Activated CD8-positive, alpha-beta memory T cell treated with anti-CD3 and anti-CD28 coated beads for 1 hour (primary cell): ENCODE results near the gene RTN4RL1.
A peak's percentile ranks its signal among the peaks of the same experiment; 100 is the strongest.

Experiments used
- DNase-seq, 2 donors: peaks; one replicate each; pipeline ENCODE4 v3.0.0-alpha.2; 2020; ENCODE audit warnings: low read depth in 1 of 2; ENCODE audit errors: extremely low read depth in 1 of 2

RTN4RL1 gene

DNA sequence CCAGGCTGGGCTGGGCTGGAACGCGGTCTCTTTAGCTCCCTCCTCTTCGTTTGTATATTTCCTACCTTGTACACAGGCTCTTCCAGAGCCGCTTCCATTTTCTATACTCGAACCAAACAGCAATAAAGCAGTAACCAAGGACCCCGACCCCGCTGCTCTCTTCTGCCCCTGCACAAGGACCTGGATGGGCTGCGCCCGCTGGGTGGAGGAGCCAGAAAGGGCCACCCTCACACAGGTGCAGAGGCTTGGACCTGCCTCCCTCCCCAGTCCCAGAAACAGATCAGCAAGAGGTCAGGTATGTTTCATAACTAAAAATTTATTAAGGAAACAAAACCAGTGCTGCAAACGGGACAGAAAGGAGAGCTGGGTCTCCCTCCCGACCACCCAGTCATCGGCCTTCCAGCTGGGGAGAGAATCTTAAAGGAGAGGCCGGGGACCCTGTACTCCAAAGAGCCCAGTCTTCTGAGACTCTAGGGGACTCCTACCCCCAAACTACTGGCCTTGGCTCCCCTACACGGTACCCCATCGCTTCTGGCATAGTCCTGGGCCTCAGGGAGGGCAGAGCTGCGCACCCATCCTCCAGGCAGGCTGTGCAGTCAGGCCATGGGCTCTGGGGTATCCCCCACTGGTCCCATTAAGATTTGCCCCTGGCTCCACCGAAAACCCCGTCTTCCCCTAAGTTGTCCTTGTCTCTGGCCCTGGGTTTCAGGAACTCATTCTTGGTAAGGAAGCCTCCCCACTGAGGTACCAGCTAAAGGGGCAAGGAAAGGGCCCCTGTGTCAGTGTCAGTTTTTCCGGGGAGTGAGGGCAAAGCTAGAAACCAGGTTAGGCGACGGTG is 34.6 kb upstream of the RTN4RL1 start:
- DNase-seq, result no peak

- peak in 1 of 2 donors; percentile 51 for DNase-seq
These were observed 33.7 kb upstream of the RTN4RL1 start for GRCh38 chr17:2058586-2059546.

DNA sequence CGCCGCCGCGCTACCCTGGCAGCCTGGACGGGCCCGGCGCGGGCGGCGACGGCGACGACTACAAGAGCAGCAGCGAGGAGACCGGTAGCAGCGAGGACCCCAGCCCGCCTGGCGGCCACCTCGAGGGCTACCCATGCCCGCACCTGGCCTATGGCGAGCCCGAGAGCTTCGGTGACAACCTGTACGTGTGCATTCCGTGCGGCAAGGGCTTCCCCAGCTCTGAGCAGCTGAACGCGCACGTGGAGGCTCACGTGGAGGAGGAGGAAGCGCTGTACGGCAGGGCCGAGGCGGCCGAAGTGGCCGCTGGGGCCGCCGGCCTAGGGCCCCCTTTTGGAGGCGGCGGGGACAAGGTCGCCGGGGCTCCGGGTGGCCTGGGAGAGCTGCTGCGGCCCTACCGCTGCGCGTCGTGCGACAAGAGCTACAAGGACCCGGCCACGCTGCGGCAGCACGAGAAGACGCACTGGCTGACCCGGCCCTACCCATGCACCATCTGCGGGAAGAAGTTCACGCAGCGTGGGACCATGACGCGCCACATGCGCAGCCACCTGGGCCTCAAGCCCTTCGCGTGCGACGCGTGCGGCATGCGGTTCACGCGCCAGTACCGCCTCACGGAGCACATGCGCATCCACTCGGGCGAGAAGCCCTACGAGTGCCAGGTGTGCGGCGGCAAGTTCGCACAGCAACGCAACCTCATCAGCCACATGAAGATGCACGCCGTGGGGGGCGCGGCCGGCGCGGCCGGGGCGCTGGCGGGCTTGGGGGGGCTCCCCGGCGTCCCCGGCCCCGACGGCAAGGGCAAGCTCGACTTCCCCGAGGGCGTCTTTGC is 32.8 kb upstream of the RTN4RL1 start:
- DNase-seq, result no peak

DNA sequence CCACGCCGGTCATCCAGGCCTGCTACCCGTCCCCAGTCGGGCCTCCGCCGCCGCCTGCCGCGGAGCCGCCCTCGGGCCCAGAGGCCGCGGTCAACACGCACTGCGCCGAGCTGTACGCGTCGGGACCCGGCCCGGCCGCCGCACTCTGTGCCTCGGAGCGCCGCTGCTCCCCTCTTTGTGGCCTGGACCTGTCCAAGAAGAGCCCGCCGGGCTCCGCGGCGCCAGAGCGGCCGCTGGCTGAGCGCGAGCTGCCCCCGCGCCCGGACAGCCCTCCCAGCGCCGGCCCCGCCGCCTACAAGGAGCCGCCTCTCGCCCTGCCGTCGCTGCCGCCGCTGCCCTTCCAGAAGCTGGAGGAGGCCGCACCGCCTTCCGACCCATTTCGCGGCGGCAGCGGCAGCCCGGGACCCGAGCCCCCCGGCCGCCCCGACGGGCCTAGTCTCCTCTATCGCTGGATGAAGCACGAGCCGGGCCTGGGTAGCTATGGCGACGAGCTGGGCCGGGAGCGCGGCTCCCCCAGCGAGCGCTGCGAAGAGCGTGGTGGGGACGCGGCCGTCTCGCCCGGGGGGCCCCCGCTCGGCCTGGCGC is 32.1 kb upstream of the RTN4RL1 start:
- DNase-seq, result no peak

DNA sequence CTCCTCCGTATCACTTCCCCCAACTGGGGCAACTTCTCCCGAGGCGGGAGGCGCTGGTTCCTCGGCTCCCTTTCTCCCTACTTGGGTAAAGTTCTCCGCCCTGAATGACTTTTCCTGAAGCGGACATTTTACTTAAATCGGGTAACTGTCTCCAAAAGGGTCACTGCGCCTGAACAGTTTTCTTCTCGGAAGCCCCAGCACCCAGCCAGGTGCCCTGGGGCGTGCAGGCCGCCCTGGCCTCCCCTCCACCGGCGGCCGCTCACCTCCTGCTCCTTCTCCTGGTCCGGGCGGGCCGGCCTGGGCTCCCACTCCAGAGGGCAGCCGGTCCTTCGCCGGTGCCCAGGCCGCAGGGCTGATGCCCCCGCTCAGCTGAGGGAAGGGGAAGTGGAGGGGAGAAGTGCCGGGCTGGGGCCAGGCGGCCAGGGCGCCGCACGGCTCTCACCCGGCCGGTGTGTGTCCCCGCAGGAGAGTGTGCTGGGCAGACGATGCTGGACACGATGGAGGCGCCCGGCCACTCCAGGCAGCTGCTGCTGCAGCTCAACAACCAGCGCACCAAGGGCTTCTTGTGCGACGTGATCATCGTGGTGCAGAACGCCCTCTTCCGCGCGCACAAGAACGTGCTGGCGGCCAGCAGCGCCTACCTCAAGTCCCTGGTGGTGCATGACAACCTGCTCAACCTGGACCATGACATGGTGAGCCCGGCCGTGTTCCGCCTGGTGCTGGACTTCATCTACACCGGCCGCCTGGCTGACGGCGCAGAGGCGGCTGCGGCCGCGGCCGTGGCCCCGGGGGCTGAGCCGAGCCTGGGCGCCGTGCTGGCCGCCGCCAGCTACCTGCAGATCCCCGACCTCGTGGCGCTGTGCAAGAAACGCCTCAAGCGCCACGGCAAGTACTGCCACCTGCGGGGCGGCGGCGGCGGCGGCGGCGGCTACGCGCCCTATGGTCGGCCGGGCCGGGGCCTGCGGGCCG is 31.4 kb upstream of the RTN4RL1 start:
- no peak for DNase-seq

DNA sequence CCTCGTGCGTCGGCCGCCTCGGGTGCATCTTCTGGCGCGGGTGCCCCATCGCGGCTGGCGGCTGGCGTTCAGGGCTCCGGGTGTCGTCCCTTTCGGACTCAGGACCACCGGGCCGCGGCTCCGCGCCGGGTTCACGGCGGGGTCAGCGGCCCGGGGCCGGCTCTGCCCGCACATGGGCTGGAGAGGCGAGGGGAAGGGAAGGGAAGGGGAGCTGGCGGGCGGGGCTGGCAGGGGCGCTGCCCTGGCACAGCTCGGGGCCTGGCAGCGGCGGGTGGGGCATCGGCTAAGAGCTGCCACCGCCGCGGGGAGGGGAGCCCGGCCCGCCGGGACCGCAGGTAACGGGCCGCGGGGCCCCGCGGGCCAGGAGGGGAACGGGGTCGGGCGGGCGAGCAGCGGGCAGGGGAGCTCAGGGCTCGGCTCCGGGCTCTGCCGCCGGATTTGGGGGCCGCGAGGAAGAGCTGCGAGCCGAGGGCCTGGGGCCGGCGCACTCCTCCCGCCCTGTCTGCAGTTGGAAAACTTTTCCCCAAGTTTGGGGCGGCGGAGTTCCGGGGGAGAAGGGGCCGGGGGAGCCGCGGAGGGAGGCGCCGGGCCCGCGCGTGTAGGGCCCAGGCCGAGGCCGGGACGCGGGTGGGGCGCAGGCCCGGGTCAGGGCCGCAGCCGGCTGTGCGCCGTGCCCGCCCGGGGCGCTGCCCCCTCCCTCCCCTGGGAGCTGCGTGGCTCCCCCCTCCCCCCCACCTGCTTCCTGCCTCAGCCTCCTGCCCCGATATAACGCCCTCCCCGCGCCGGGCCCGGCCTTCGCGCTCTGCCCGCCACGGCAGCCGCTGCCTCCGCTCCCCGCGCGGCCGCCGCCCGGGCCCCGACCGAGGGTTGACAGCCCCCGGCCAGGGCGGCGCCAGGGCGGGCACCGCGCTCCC is 30.4 kb upstream of the RTN4RL1 start:
- DNase-seq, result no peak

DNA sequence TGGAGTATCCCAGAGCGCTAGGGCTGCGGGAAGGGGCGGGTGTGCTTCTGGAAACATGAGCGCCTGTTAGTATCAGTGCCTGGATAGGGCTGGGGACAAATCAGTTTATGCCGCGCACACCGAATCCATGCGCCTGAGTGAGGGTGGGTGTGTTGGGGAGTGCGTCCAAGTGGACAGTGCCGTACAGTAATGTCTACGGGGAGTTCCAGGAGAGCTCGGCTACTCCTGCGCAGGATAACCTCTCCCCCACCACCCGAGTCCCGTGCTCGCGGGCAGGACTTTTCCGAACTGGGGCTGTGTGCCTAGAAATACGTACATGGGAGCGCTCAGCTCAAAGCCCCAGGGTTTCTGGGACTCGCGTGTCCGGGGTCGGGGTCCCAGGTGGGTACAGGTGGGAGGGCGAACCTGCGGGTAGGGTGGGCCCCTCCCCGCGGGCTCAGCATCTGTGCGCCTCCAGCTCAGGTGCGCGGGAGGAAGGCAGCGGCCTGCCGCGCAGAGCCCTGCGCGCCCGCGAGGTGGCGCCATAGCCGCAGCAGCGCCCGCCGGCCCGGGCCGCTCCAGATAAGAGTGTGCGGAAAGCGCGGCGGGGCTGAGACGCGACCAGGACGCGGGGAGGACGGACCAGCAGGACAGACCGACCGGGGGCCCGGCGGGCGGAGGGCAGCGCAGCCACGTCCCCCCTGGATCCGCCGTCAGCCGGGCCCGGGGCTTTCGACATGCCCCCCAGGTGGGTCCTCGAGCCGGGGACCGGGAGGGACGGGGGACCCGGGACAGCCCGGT is 29.6 kb upstream of the RTN4RL1 start, which contains the start of gene HIC1:
Gene HIC1 (plus strand): TSS at position 592 of the 780 bp plus-strand sequence. CDS start 1,588 bp downstream, outside the sequence.
- peak in 1 of 2 donors; percentile 73 for DNase-seq

GRCh38 chr17:2054262-2054511 is 29.1 kb upstream of the RTN4RL1 start:
- no peak for DNase-seq

- peak in 1 of 2 donors; percentile 67 for DNase-seq
These were observed 28.5 kb upstream of the RTN4RL1 start for GRCh38 chr17:2053380-2054261.

DNA sequence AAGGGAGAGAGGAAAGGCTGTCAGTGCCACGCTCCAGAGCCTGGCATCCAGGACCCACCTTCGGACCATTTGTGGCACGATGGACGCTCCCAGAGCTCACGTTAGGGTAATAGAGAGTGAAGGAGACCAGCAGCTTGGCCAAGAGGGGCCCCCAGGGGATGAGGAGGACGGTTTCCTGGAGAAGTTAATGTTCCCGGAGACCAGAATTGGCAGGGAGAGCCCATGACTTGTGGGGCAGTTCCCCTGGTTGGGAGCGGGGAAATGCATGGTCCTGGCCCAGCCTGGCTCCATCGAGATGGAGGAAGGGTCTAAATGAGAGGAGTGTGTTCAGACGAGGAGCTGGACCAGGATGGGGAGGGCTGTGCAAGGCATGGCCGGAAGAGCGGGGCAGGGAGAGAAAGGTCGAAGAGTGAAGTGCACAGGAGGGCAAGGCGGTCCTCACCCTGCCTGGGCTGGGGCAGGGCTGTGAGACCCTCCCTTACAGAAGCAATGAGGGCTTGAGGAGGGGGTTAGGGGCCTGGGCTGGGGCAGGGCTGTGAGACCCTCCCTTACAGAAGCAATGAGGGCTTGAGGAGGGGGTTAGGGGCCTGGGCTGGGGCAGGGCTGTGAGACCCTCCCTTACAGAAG is 26.9 kb upstream of the RTN4RL1 start:
- no peak for DNase-seq

DNA sequence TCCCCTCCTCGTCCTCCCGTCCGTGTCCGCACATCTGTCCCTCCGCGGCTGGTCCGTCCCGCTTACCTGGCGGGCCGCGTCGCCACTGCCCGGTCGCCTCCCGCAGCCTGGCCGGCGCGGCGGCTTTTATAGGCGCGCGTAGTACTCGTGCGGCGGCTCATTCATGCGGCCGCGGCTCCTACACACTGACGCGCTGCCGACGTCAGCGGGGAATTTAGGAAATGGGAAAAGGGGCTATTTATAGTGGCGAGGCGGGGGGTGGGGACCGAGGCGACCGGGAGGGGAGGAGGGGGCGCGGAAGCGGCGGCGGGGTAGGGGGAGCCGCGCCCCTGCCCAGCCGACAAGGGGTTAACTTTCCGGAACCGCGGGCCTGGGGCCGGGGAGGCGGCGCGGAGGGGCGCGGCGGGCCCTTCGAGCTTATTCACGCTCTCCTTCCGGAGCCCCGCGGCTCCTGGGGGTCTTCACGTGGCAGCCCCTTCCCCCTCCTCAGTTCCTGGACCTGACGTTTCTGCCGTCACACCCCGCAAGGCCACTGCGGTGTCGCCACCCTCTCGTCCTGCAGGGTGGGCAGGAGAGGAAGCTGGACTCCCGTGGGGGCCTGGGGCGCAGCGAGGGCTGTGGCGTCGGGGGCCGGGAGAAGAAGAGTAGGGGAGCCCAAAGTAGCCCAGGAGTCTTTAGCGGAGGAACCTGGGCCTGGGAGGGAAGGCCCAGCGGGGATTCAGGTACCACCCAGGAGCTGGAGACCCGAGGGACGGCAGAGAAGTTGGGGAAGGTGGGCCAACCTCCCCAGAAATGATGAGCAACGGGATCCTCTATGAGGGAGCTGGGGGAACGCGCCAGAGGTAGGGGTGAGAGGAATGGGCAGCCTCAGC is 26.2 kb upstream of the RTN4RL1 start:
- DNase-seq, result no peak

- peak; percentile 52 to 61 for DNase-seq
These were observed 25.3 kb upstream of the RTN4RL1 start for GRCh38 chr17:2050300-2051060.

DNA sequence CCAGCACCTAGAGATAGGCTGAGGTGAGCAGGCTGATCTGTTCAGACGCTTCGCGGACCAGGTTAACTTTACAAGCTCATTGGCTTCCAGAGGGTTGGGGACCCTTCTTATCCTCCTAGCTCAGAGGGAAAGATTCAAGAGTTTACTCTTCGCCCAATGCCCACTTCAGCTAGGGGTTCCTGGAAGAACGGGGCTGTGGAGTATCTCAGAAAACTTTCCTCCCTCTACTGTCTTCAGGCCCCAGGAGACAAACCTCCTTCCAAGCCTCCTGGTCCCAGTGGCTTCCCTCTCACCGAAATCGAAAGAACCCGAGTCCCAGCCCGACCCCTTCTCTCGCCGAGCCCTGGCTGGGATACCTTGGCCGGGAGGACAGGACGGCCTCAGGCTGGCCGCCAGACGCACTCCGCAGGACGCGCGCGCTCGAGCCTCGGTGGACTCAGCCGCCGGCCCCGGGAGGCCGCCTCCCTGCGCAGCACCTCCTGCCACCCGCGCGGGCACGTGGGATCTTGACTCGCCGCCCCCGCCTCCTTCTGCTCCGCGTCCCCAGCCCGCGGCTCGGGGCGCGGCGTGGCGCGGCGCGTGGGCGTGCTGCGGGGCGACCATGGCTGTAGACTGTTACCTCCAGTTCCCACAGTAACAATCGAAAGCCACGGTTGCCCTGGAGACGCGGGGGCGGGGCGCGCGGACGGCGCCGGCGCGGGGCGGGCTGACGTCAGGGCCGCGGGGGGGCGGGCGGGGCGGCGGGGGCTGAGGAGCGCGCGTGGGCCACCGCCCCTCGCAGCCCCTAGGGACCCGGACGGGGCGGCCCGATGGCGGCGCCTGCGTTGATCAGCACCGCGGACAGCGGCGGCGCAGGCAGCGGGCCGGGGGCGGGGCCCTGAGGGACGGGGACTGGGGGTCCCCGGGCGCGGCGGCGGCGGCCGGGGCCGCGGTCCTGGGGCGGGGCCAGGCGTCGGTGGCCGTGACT is 24.5 kb upstream of the RTN4RL1 start:
- DNase-seq, result peak; percentile 77 to 88
